Immature natural killer cell (primary cell): ENCODE data around the gene PLPP1. TPM values are rescaled to one million over a fixed set of nuclear protein-coding genes. Genes with fewer than 3 reads are reported as not detected.
A peak's percentile ranks its signal among the peaks of the same experiment; 100 is the strongest.

Experiments used
- DNase-seq, 3 donors: peaks; one replicate each; pipeline ENCODE4 v3.0.0; 2022; ENCODE audit warnings: mixed read lengths in 1 of 3
- H3K27ac Mint-ChIP-seq, 6 donors: one replicate each; pipeline ENCODE4 v1.8.0; 2020; ENCODE audit warnings: mixed read lengths in 6 of 6, mild to moderate bottlenecking in 5 of 6, inconsistent platforms in 4 of 6, moderate library complexity in 3 of 6
- H3K27me3 Mint-ChIP-seq, 3 donors: one replicate each; pipeline ENCODE4 v1.8.0; 2020 to 2021; ENCODE audit warnings: low read depth in 3 of 3, mild to moderate bottlenecking in 3 of 3, mixed read lengths in 3 of 3, moderate library complexity in 3 of 3, inconsistent platforms in 1 of 3
- H3K36me3 Mint-ChIP-seq, 3 donors: one replicate each; pipeline ENCODE4 v1.8.0; 2020; ENCODE audit warnings: mixed read lengths in 3 of 3, inconsistent platforms in 2 of 3, mild to moderate bottlenecking in 2 of 3
- H3K4me1 Mint-ChIP-seq, 2 donors: one replicate each; pipeline ENCODE4 v1.8.0; 2020; ENCODE audit warnings: inconsistent platforms in 2 of 2, mild to moderate bottlenecking in 2 of 2, mixed read lengths in 2 of 2, moderate library complexity in 1 of 2
- H3K4me3 Mint-ChIP-seq, 5 donors: one replicate each; pipeline ENCODE4 v1.8.0; 2020; ENCODE audit warnings: mild to moderate bottlenecking in 5 of 5, mixed read lengths in 5 of 5, inconsistent platforms in 3 of 5, moderate library complexity in 3 of 5
- H3K9me3 Mint-ChIP-seq, 6 donors: one replicate each; pipeline ENCODE4 v1.8.0; 2020; ENCODE audit warnings: mild to moderate bottlenecking in 6 of 6, mixed read lengths in 6 of 6, inconsistent platforms in 4 of 6, moderate library complexity in 3 of 6
- polyA plus RNA-seq, 3 donors: library from polyadenylated mRNA; unstranded; fragments of 300-500 nt; fragmentation: Illumina TruSeq; gene quantifications; one replicate each; pipeline ENCODE4 v1.2.3, GENCODE V29; 2021

PLPP1 gene
- polyA plus RNA-seq, 3 donors from 2014 or later: 2.2 to 9.8 (median 3.4) TPM

GRCh38 chr5:55386356-55386755, 148.4 kb downstream of the PLPP1 start:
- peaks cover 0 to 12% of the 10 kb centered on the region in 2 donors for H3K4me1 Mint-ChIP-seq
- peaks cover 0 to 1% (median 0%) of the 10 kb centered on the region in 3 donors for H3K27me3 Mint-ChIP-seq
- H3K4me3 Mint-ChIP-seq: no peak overlapping the region
- peaks cover 5 to 24% (median 16%) of the 10 kb centered on the region in 6 donors for H3K9me3 Mint-ChIP-seq
- no peak for DNase-seq
- no peak overlapping the region for H3K27ac Mint-ChIP-seq
- peaks cover 51 to 69% (median 60%) of the 10 kb centered on the region in 3 donors for H3K36me3 Mint-ChIP-seq

- Mint-ChIP-seq H3K27ac (no peak overlapping the region), H3K4me3 (no peak overlapping the region), H3K4me1 (peaks cover 0 to 12% of the 10 kb centered on the region in 2 donors), H3K9me3 (peaks cover 5 to 24% (median 16%) of the 10 kb centered on the region in 6 donors), H3K27me3 (peaks cover 0 to 1% (median 0%) of the 10 kb centered on the region in 3 donors), H3K36me3 (peaks cover 50 to 68% (median 60%) of the 10 kb centered on the region in 3 donors)
- no peak for DNase-seq
Observed at GRCh38 chr5:55385846-55386245, 148.9 kb downstream of the PLPP1 start.

GRCh38 chr5:55385227-55385626, 149.5 kb downstream of the PLPP1 start:
- H3K4me1 Mint-ChIP-seq: peaks cover 0 to 12% of the 10 kb centered on the region in 2 donors
- peaks cover 0 to 1% (median 0%) of the 10 kb centered on the region in 3 donors for H3K27me3 Mint-ChIP-seq
- peaks cover 56 to 67% (median 60%) of the 10 kb centered on the region in 3 donors for H3K36me3 Mint-ChIP-seq
- peaks cover 5 to 24% (median 16%) of the 10 kb centered on the region in 6 donors for H3K9me3 Mint-ChIP-seq
- no peak for DNase-seq
- H3K27ac Mint-ChIP-seq: peak overlapping the region in 1 of 6 donors; percentile 29
- H3K4me3 Mint-ChIP-seq: no peak overlapping the region

GRCh38 chr5:55384072-55384471, 150.7 kb downstream of the PLPP1 start:
- Mint-ChIP-seq H3K4me1 (peaks cover 0 to 12% of the 10 kb centered on the region in 2 donors), H3K27ac (no peak overlapping the region), H3K27me3 (peaks cover 0 to 1% (median 0%) of the 10 kb centered on the region in 3 donors), H3K4me3 (no peak overlapping the region), H3K36me3 (peaks cover 57 to 66% (median 60%) of the 10 kb centered on the region in 3 donors), H3K9me3 (peaks cover 5 to 24% (median 16%) of the 10 kb centered on the region in 6 donors)
- no peak for DNase-seq

- peaks cover 5 to 24% (median 16%) of the 10 kb centered on the region in 6 donors for H3K9me3 Mint-ChIP-seq
- peaks cover 0 to 12% of the 10 kb centered on the region in 2 donors for H3K4me1 Mint-ChIP-seq
- no peak overlapping the region for H3K4me3 Mint-ChIP-seq
- peaks cover 0 to 1% (median 0%) of the 10 kb centered on the region in 3 donors for H3K27me3 Mint-ChIP-seq
- peaks cover 57 to 68% (median 59%) of the 10 kb centered on the region in 3 donors for H3K36me3 Mint-ChIP-seq
- DNase-seq: no peak
- no peak overlapping the region for H3K27ac Mint-ChIP-seq
Observed at GRCh38 chr5:55383254-55383653, 151.5 kb downstream of the PLPP1 start.

GRCh38 chr5:55377810-55378209, 157.0 kb downstream of the PLPP1 start:
- Mint-ChIP-seq H3K27me3 (peaks cover 0 to 2% (median 0%) of the 10 kb centered on the region in 3 donors), H3K9me3 (peaks cover 0 to 4% (median 3%) of the 10 kb centered on the region in 6 donors), H3K4me1 (peaks cover 0 to 4% of the 10 kb centered on the region in 2 donors), H3K4me3 (no peak overlapping the region), H3K36me3 (peaks cover 43 to 55% (median 47%) of the 10 kb centered on the region in 3 donors), H3K27ac (peak overlapping the region in 1 of 6 donors; percentile 72)
- DNase-seq: no peak

Other genes with a start within 250 kb of the PLPP1 start
- 10 to 100 TPM; 10.6 to 17.9 (median 14.5) TPM for gene DHX29, start 227.3 kb downstream of the PLPP1 start, polyA plus RNA-seq
- 10 to 100 TPM; 21.8 to 29.3 (median 24.4) TPM for gene MTREX, start 227.0 kb downstream of the PLPP1 start, polyA plus RNA-seq
- gene SLC38A9, start 177.4 kb upstream of the PLPP1 start, polyA plus RNA-seq: 10 to 100 TPM in 2 of 3 donors, 1 to 10 TPM in 1; 6.9 to 15.4 (median 15.2) TPM
- gene DDX4, start 203.1 kb upstream of the PLPP1 start, polyA plus RNA-seq: not detected